H1 (cell line): ENCODE measurements around the gene MBLAC1. TPM values are rescaled to one million over a fixed set of nuclear protein-coding genes. Genes with fewer than 3 reads are reported as not detected.

Source experiments
- CTCF ChIA-PET: fragments of 300-600 bp; sonication (Branson Sonifier 250); formaldehyde crosslinking; loops from one replicate; lab custom pipeline; 2021; ENCODE audit not compliant: partially characterized antibody; lab: Charles Lee
- POLR2A ChIA-PET: fragments of 300-600 bp; sonication (Branson Sonifier 250); formaldehyde crosslinking; loops from one replicate; lab custom pipeline; 2021; ENCODE audit warnings: inconsistent platforms; ENCODE audit not compliant: partially characterized antibody; lab: Charles Lee
- DNase-seq, 2 experiments: peaks; one replicate each; pipeline versions ENCODE4 v3.0.0 to v3.0.0-alpha.2; 2010 to 2022; ENCODE audit warnings: low spot score in 2 of 2, low read depth in 1 of 2, mixed read lengths in 1 of 2
- FAIRE-seq: peaks from 2 replicates; lab custom pipeline; 2011; peaks lifted over from hg19 to GRCh38; lab: Jason Lieb, UNC
- H2AFZ ChIP-seq: 2 replicates; pipeline ENCODE4 v1.8.1; 2012; ENCODE audit warnings: low read length, inconsistent platforms
- H2AK5ac ChIP-seq: 2 replicates; pipeline ENCODE4 v1.6.1; 2013; ENCODE audit warnings: low read depth, low read length
- H2BK120ac ChIP-seq: replicated peaks from 2 replicates; pipeline ENCODE3; 2013; ENCODE audit warnings: low read depth, low read length, inconsistent platforms
- H2BK12ac ChIP-seq: 2 replicates; pipeline ENCODE4 v1.6.1; 2013; ENCODE audit warnings: low read depth, low read length
- H2BK15ac ChIP-seq: 2 replicates; pipeline ENCODE4 v1.6.1; 2013; ENCODE audit warnings: low read length
- H2BK20ac ChIP-seq: 2 replicates; pipeline ENCODE4 v1.6.1; 2013; ENCODE audit warnings: low read length
- H2BK5ac ChIP-seq: 2 replicates; pipeline ENCODE4 v1.6.1; 2013; ENCODE audit warnings: low read depth, low read length
- H3K14ac ChIP-seq: 2 replicates; pipeline ENCODE4 v1.6.1; 2013; ENCODE audit warnings: inconsistent platforms; ENCODE audit not compliant: insufficient read length
- H3K18ac ChIP-seq: 2 replicates; pipeline ENCODE4 v1.6.1; 2013; ENCODE audit warnings: low read length; ENCODE audit errors: extremely low read depth
- H3K23ac ChIP-seq: 2 replicates; pipeline ENCODE4 v1.6.1; 2013; ENCODE audit warnings: inconsistent platforms; ENCODE audit not compliant: insufficient read length
- H3K23me2 ChIP-seq: 2 replicates; pipeline ENCODE4 v1.6.1; 2013; ENCODE audit warnings: low read depth, low read length
- H3K27ac ChIP-seq: 2 replicates; pipeline ENCODE4 v1.6.1; 2011; ENCODE audit warnings: low read depth, low read length, inconsistent platforms
- H3K27me3 ChIP-seq, 4 experiments: replicated peaks in 1 of 4; 1 replicate in 1 of 4; 2 replicates in 3 of 4; pipeline versions ENCODE4 v1.6.1 to v1.8.1; 2011 to 2013; ENCODE audit warnings: low read length in 3 of 4, mild to moderate bottlenecking in 3 of 4, inconsistent platforms in 2 of 4, mixed read lengths in 2 of 4, moderate library complexity in 1 of 4; ENCODE audit not compliant: control insufficient read depth in 3 of 4, insufficient read depth in 3 of 4; ENCODE audit errors: extremely low read depth in 1 of 4
- H3K36me3 ChIP-seq, 4 experiments: 2 replicates each; pipeline versions ENCODE4 v1.6.1 to v1.8.1; 2011 to 2013; ENCODE audit warnings: mild to moderate bottlenecking in 4 of 4, low read length in 3 of 4, moderate library complexity in 2 of 4, control low read depth in 1 of 4, inconsistent platforms in 1 of 4; ENCODE audit not compliant: insufficient read depth in 4 of 4, control insufficient read depth in 2 of 4
- H3K4ac ChIP-seq: replicated peaks from 2 replicates; pipeline ENCODE3; 2013; ENCODE audit warnings: low read length, low read depth, mixed read lengths, inconsistent platforms; ENCODE audit not compliant: insufficient read length
- H3K4me1 ChIP-seq, 4 experiments: replicated peaks in 1 of 4; 1 replicate in 1 of 4; 2 replicates in 3 of 4; pipeline versions ENCODE4 v1.6.1 to v1.8.1; 2011 to 2013; ENCODE audit warnings: low read length in 3 of 4, inconsistent platforms in 2 of 4, mixed read lengths in 1 of 4; ENCODE audit not compliant: insufficient read depth in 4 of 4, control insufficient read depth in 3 of 4
- H3K4me2 ChIP-seq, 2 experiments: 2 replicates each; pipeline versions ENCODE4 v1.6.1 to v1.8.1; 2011 to 2013; ENCODE audit warnings: low read depth in 2 of 2, low read length in 2 of 2, control low read depth in 1 of 2, inconsistent platforms in 1 of 2, mild to moderate bottlenecking in 1 of 2; ENCODE audit not compliant: insufficient read depth in 1 of 2
- H3K4me3 ChIP-seq, 4 experiments: fragments of 200-600, 300-600 bp in 1 of 4; sonication (generic), shearing (Covaris generic), sonication (Bioruptor Twin) in 1 of 4; 2 replicates each; pipeline versions ENCODE4 v1.5.1 to v1.8.1; 2011 to 2016; ENCODE audit warnings: low read length in 4 of 4, low read depth in 3 of 4, control low read depth in 2 of 4, inconsistent platforms in 2 of 4, mild to moderate bottlenecking in 2 of 4, mixed read lengths in 1 of 4, moderate library complexity in 1 of 4; ENCODE audit not compliant: insufficient read depth in 2 of 4; ENCODE audit errors: extremely low read depth in 1 of 4
- H3K56ac ChIP-seq: replicated peaks from 2 replicates; pipeline ENCODE3; 2013; ENCODE audit warnings: low read depth, mild to moderate bottlenecking, mixed read lengths, low read length, inconsistent platforms; ENCODE audit not compliant: insufficient read length
- H3K79me1 ChIP-seq: 2 replicates; pipeline ENCODE4 v1.6.1; 2013; ENCODE audit warnings: low read depth, low read length, control low read depth
- H3K79me2 ChIP-seq, 2 experiments: 2 replicates each; pipeline versions ENCODE4 v1.6.1 to v1.8.1; 2012 to 2013; ENCODE audit warnings: low read length in 2 of 2, mild to moderate bottlenecking in 2 of 2, inconsistent platforms in 1 of 2; ENCODE audit not compliant: insufficient read depth in 2 of 2, control insufficient read depth in 1 of 2
- H3K9ac ChIP-seq, 4 experiments: replicated peaks in 1 of 4; 1 replicate in 1 of 4; 2 replicates in 3 of 4; pipeline versions ENCODE4 v1.6.1 to v1.8.1; 2011 to 2013; ENCODE audit warnings: low read depth in 3 of 4, low read length in 3 of 4, control low read depth in 2 of 4, mild to moderate bottlenecking in 2 of 4, moderate library complexity in 2 of 4, inconsistent platforms in 1 of 4; ENCODE audit errors: extremely low read depth in 1 of 4
- H3K9me3 ChIP-seq, 2 experiments: 2 replicates each; pipeline versions ENCODE4 v1.6.1 to v1.8.1; 2012 to 2013; ENCODE audit warnings: mild to moderate bottlenecking in 2 of 2, moderate library complexity in 2 of 2, control low read depth in 1 of 2, inconsistent platforms in 1 of 2, low read depth in 1 of 2, low read length in 1 of 2, mixed read lengths in 1 of 2; ENCODE audit not compliant: insufficient read depth in 2 of 2
- H4K20me1 ChIP-seq, 2 experiments: replicated peaks in 1 of 2; 2 replicates each; pipeline versions ENCODE3 to v1.8.1; 2011 to 2013; ENCODE audit warnings: inconsistent platforms in 2 of 2, low read length in 2 of 2, mild to moderate bottlenecking in 1 of 2; ENCODE audit not compliant: insufficient read depth in 2 of 2, control insufficient read depth in 1 of 2
- H4K5ac ChIP-seq: 2 replicates; pipeline ENCODE4 v1.6.1; 2013; ENCODE audit warnings: low read length, low read depth, mixed read lengths, inconsistent platforms; ENCODE audit not compliant: insufficient read length
- H4K8ac ChIP-seq: 2 replicates; pipeline ENCODE4 v1.8.0; 2013; ENCODE audit warnings: mild to moderate bottlenecking, moderate library complexity, low read length, inconsistent platforms; ENCODE audit not compliant: insufficient read depth; ENCODE audit errors: extremely low read depth
- H4K91ac ChIP-seq: replicated peaks from 2 replicates; pipeline ENCODE3; 2013; ENCODE audit warnings: low read length, mixed read lengths, inconsistent platforms; ENCODE audit not compliant: insufficient read length
- ASH2L ChIP-seq: fragments of 200-600, 300-600 bp; sonication (generic); IDR thresholded peaks from one replicate; pipeline ENCODE4 v1.7.1; 2017; ENCODE audit warnings: low read length
- BRCA1 ChIP-seq: IDR thresholded peaks from 2 replicates; pipeline ENCODE4 v1.6.1; 2012; ENCODE audit warnings: low read depth, low read length, improper control_type of control experiment
- KDM1A ChIP-seq: fragments of 200-600, 300-600 bp; sonication (generic); IDR thresholded peaks from 2 replicates; pipeline ENCODE4 v1.7.1; 2016; ENCODE audit warnings: mild to moderate bottlenecking, low read length, borderline replicate concordance
- RAD21 ChIP-seq, 2 experiments: IDR thresholded peaks in 1 of 2; conservative IDR thresholded peaks in 1 of 2; 2 replicates each; pipeline ENCODE4 v1.6.1; 2011; ENCODE audit warnings: low read depth in 2 of 2, low read length in 2 of 2, improper control_type of control experiment in 1 of 2, inconsistent platforms in 1 of 2, mild to moderate bottlenecking in 1 of 2, moderate library complexity in 1 of 2
- RFX5 ChIP-seq: IDR thresholded peaks from 2 replicates; pipeline ENCODE4 v1.6.1; 2011; ENCODE audit warnings: low read depth, low read length, improper control_type of control experiment, borderline replicate concordance
- SIN3A ChIP-seq, 2 experiments: IDR thresholded peaks in 1 of 2; conservative IDR thresholded peaks in 1 of 2; 2 replicates each; pipeline ENCODE4 v1.6.1; 2011 to 2012; ENCODE audit warnings: low read length in 2 of 2, improper control_type of control experiment in 1 of 2, low read depth in 1 of 2, mild to moderate bottlenecking in 1 of 2
- SP4 ChIP-seq: IDR thresholded peaks from 2 replicates; pipeline ENCODE4 v1.6.1; 2012; ENCODE audit warnings: low read length, inconsistent platforms
- TAF7 ChIP-seq: optimal IDR thresholded peaks from 2 replicates; pipeline ENCODE3; 2011; ENCODE audit warnings: low read depth, mild to moderate bottlenecking, inconsistent platforms, low read length, moderate library complexity, borderline replicate concordance
- TEAD4 ChIP-seq: IDR thresholded peaks from 2 replicates; pipeline ENCODE4 v1.6.1; 2012; ENCODE audit warnings: low read depth, low read length, inconsistent platforms, mixed read lengths
- WGBS, 2 experiments: shearing (Covaris generic) in 1 of 2; methylation state at CpG; one replicate each; pipeline versions ENCODE4 v1.1.6 to v1.1.7; 2013 to 2015; ENCODE audit warnings: low lambda C conversion rate in 2 of 2, mixed read lengths in 2 of 2, inconsistent platforms in 1 of 2, low coverage in 1 of 2, missing lambda C conversion rate in 1 of 2; ENCODE audit not compliant: insufficient replicate concordance in 2 of 2, insufficient coverage in 1 of 2, insufficient read length in 1 of 2; ENCODE audit errors: extremely low coverage in 1 of 2, missing lambda C conversion rate in 1 of 2; 5-methylcytosine and 5-hydroxymethylcytosine counted together
- polyA plus RNA-seq, 7 experiments: library from polyadenylated mRNA; depleted of rRNA in 3 of 7; stranded (reverse) in 5 of 7; unstranded in 2 of 7; fragments of >200 nt in 5 of 7; fragments of 200-250 nt in 2 of 7; gene quantifications; 1 replicate in 5 of 7; 2 replicates in 1 of 7; 4 replicates in 1 of 7; pipeline versions ENCODE4 v1.2.1 to v1.2.3, GENCODE V29; 2011 to 2013; ENCODE audit warnings: missing spikeins in 2 of 7, mixed read lengths in 2 of 7
- total RNA-seq: library from RNA; stranded (reverse); fragmentation: NEBNext Ultra II Directional; extraction: Animal tissue kit (Norgen Biotek cat#: 25700); gene quantifications from 2 replicates; pipeline ENCODE4 v1.2.1, GENCODE V29; 2021

Gene MBLAC1
- total and polyA plus RNA-seq, 2 of the 8 experiments (the other 6 are each of a cell fraction or from before 2014, with no cell fraction given): 1.00 to 1.7 TPM

DNA sequence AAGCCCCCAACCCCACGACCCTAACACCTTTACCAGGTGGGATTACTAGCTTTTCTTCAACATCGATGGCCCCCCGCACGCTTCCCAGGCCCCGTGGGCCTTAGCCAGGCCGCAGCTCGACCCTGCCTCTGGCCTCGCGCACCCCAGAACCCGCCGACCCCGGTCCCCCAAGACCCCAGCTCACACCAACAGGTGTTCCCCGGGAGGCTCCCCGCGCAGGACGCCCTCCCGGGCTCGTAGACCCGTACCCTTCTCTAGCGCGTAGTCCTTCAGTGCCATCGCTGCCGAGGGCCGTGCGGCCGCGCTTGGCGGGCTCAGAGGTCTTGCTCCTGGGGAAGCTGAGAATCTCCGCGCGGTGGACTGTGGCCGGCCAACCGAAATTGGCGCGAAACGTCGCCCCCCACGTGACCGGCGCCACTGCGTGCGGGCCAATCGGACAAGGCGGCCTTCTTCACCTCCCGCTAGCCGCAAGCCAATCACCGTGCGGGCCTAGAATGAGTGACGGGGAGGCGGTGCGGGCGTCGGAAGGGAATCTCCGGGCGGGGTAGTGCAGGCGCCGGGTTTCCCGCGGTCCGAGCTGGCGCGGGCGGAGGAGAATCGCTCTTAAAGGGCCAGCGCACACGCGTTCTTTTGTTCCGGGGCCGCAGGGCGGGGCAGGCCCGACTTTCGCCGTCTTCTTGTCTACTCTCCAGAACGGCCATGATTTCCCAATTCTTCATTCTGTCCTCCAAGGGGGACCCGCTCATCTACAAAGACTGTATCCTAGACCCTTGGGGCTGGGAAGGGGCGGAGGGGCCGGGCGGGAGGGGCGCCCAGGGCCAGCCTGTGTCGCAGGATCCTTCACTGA lies 25.5 kb upstream of the MBLAC1 start, which contains the start of the genes AP4M1 and MCM7:
TSS of gene AP4M1 (plus strand) at position 628 of the 847 bp plus-strand sequence. CDS start at position 700, 72 bp downstream.
TSS of gene MCM7 (minus strand) at position 382 of the 847 bp plus-strand sequence. CDS start at position 279, 103 bp downstream.
- no peak within 1 kb of the TSS for H2AFZ ChIP-seq
- no peaks in the 10 kb centered on the region for H3K9me3 ChIP-seq
- CTCF ChIA-PET: interaction anchor here (0.6 to 5.9 kb wide), 8 partner anchors 9 to 29 kb away, joined by 3 to 55 read pairs (median 5); partner anchors contain the start of gene MBLAC1
- H3K79me1 ChIP-seq: peaks cover 8% of the 10 kb centered on the region
- H3K4me2 ChIP-seq: peak within 1 kb of the TSS; percentile 77 to 85
- H4K5ac ChIP-seq: peak within 1 kb of the TSS; percentile 99
- peak within 1 kb of the TSS; percentile 92; the same call in 1 of the 2 replicates for H2BK15ac ChIP-seq
- H4K8ac ChIP-seq: peak within 1 kb of the TSS; percentile 100
- POLR2A ChIA-PET: interaction anchor here (0.6 to 20.0 kb wide), 50 partner anchors 13 to 789 kb away, joined by 3 to 722 read pairs (median 4); partner anchors contain the start of genes AZGP1, BUD31, CNPY4 and COPS6
- no peaks in the 10 kb centered on the region for H3K27me3 ChIP-seq
- H2AK5ac ChIP-seq: peak within 1 kb of the TSS; percentile 66
- no peak within 1 kb of the TSS for H3K23ac ChIP-seq
- DNase-seq (peak; percentile 94 to 98), FAIRE-seq (no peak)
- no peak within 1 kb of the TSS for H3K14ac ChIP-seq
- H3K4me1 ChIP-seq: peaks cover 0 to 8% (median 3%) of the 10 kb centered on the region in 4 experiments; a peak in 3 of 7 replicates
- H4K91ac ChIP-seq: peak within 1 kb of the TSS; percentile 99
- H3K4me3 ChIP-seq: peak within 1 kb of the TSS; percentile 76 to 97 (median 84)
- peak within 1 kb of the TSS; percentile 91 for H3K56ac ChIP-seq
- H3K79me2 ChIP-seq: peaks cover 9 to 49% of the 10 kb centered on the region in 2 experiments
- H2BK120ac ChIP-seq: no peak within 1 kb of the TSS
- H4K20me1 ChIP-seq: peaks cover 8 to 13% of the 10 kb centered on the region in 2 experiments
- H3K4ac ChIP-seq: peak within 1 kb of the TSS; percentile 99
- peaks cover 32 to 46% (median 34%) of the 10 kb centered on the region in 4 experiments for H3K36me3 ChIP-seq
- whole genome bisulfite sequencing, 2 experiments: 1% methylated on average over 61 of the region's 80 CpGs; no CpG with 5 or more reads in 1 of the 2 experiments
- peak within 1 kb of the TSS; percentile 97 for H2BK5ac ChIP-seq
- no peak within 1 kb of the TSS for H2BK20ac ChIP-seq
- H3K9ac ChIP-seq: peak within 1 kb of the TSS; percentile 98 to 100 (median 100)
- H3K18ac ChIP-seq: peak within 1 kb of the TSS; percentile 99
- H3K27ac ChIP-seq: peak within 1 kb of the TSS; percentile 98
- no peaks in the 10 kb centered on the region; the same call in 1 of the 2 replicates for H3K23me2 ChIP-seq
- peak within 1 kb of the TSS; percentile 18; the same call in 1 of the 2 replicates for H2BK12ac ChIP-seq
- no peak; the same call in 1 of the 2 replicates for TF ChIP-seq SP4
- 0 out of 2 replicates have a peak, but pooled peaks have one; percentile 8 for TF ChIP-seq TEAD4
- TF ChIP-seq RFX5: no peak
- TF ChIP-seq SIN3A (conservative IDR thresholded peaks at IDR 0.05 in 1 of 2, IDR thresholded peaks at IDR 0.05 in 1 of 2; ENCODE audit: low read depth in 1 of 2, low read length in 2 of 2): peak; percentile 4 to 30; a peak in 1 of 4 replicates
- TF ChIP-seq ASH2L: no peak
- TF ChIP-seq RAD21 (IDR thresholded peaks at IDR 0.05 in 1 of 2, conservative IDR thresholded peaks at IDR 0.05 in 1 of 2; ENCODE audit: low read depth in 2 of 2, low read length in 2 of 2): no peak
- peak; percentile 95 for TF ChIP-seq TAF7
- no peak for TF ChIP-seq KDM1A
- TF ChIP-seq BRCA1: no peak
